Measurements from ENCODE around the gene ROR1.

The ROR1 gene

GRCh38 chr1:63845346-63845745, 71.5 kb downstream of the ROR1 start:
- no peak overlapping the region for H3K4me3 ChIP-seq (ENCODE audit: low read length)
- no peaks in the 10 kb centered on the region for H3K36me3 ChIP-seq (ENCODE audit: control insufficient read depth, low read depth, low read length)
- peaks cover 66% of the 10 kb centered on the region for H3K4me1 ChIP-seq (ENCODE audit: control insufficient read depth, low read depth, low read length)
- H3K27ac ChIP-seq (ENCODE audit: low read length) = no peak overlapping the region
- no peaks in the 10 kb centered on the region for H3K9me3 ChIP-seq (ENCODE audit: control insufficient read depth, low read depth, low read length)
- no peak overlapping the region for H3K9ac ChIP-seq (ENCODE audit: low read length)
- H3K27me3 ChIP-seq (ENCODE audit: control insufficient read depth, insufficient read depth, low read length) = no peaks in the 10 kb centered on the region

DNA sequence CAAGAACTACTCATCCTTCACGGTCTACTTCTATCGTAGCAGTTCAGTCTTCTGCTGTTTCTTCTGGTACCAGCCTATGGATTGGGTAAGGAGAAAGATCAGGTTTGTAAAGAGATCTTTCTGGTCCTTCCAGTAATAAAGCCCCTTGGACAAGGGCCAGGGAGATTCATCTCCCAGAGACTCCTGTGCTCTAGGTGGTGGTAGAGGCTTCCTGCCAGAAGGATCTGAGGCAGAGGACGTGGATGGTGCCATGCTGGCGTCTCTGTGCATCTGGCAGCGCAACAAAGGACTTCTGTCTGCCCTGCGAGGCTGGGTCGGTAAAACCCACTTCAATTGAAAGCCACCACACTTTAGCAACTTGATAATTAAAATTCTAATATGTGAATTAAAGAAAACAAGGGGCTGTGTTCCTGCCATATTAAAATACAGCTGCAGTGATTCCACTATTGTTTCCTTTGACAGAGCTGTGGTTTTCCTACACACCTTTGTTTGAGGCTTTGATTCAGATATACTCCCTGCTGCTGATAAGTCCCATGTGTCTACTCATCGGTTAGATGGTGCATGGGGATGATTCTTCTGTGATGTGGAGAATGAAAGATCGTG, 73.6 kb downstream of the ROR1 start:
- Histone ChIP-seq H3K4me3 (ENCODE audit: low read length) (no peak overlapping the region), H3K27me3 (ENCODE audit: control insufficient read depth, insufficient read depth, low read length) (no peaks in the 10 kb centered on the region), H3K9me3 (ENCODE audit: control insufficient read depth, low read depth, low read length) (no peaks in the 10 kb centered on the region), H3K27ac (ENCODE audit: low read length) (no peak overlapping the region), H3K9ac (ENCODE audit: low read length) (no peak overlapping the region), H3K36me3 (ENCODE audit: control insufficient read depth, low read depth, low read length) (no peaks in the 10 kb centered on the region), H3K4me1 (ENCODE audit: control insufficient read depth, low read depth, low read length) (peaks cover 55% of the 10 kb centered on the region)

- no peak overlapping the region for H3K27ac ChIP-seq (ENCODE audit: low read length)
- no peaks in the 10 kb centered on the region for H3K9me3 ChIP-seq (ENCODE audit: control insufficient read depth, low read depth, low read length)
- H3K9ac ChIP-seq (ENCODE audit: low read length) = no peak overlapping the region
- no peaks in the 10 kb centered on the region for H3K27me3 ChIP-seq (ENCODE audit: control insufficient read depth, insufficient read depth, low read length)
- H3K36me3 ChIP-seq (ENCODE audit: control insufficient read depth, low read depth, low read length) = no peaks in the 10 kb centered on the region
- H3K4me3 ChIP-seq (ENCODE audit: low read length) = no peak overlapping the region
- peaks cover 46% of the 10 kb centered on the region for H3K4me1 ChIP-seq (ENCODE audit: control insufficient read depth, low read depth, low read length)
These were observed 74.9 kb downstream of the ROR1 start for GRCh38 chr1:63848733-63849132.

DNA sequence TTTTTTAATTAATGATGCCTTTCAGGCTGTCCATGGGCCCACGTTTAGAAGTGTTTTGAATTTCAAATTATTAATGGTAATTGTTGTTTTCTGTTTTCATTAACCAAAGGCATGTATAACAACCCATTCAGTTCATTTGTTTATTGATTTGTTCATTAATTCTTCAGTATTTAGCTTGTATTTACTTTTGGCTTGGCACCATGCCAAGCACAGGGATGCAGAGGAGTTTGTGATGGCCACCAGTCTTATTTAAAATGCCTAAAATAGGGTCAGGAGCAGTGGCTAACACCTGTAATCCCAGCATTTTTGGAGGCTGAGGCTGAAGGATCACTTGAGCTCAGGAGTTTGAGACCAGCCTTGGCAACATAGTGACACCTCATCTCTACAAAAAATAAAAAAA, 75.3 kb downstream of the ROR1 start:
- Histone ChIP-seq H3K9ac (ENCODE audit: low read length) (no peak overlapping the region), H3K4me3 (ENCODE audit: low read length) (no peak overlapping the region), H3K36me3 (ENCODE audit: control insufficient read depth, low read depth, low read length) (no peaks in the 10 kb centered on the region), H3K27me3 (ENCODE audit: control insufficient read depth, insufficient read depth, low read length) (no peaks in the 10 kb centered on the region), H3K4me1 (ENCODE audit: control insufficient read depth, low read depth, low read length) (peaks cover 42% of the 10 kb centered on the region), H3K27ac (ENCODE audit: low read length) (no peak overlapping the region), H3K9me3 (ENCODE audit: control insufficient read depth, low read depth, low read length) (no peaks in the 10 kb centered on the region)

DNA sequence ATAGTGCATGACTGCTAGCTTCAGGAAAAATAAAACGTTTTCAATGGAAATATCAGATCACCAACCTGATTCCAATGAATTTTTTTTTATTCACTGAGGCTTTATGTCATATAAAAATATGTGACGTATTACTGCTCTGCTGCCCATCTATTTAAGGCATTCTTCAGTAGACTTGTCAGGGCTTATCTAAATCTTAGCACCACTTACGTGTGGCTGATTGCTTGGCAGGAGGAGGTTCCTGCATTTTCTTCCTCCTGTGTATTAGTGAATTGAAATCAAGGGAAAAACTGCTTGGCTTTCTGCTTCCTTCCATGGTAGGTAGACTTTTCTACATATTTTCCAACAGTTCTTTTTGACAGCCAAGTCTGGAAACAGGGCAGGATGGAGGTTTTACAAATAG, 80.3 kb downstream of the ROR1 start:
- no peak overlapping the region for H3K27ac ChIP-seq (ENCODE audit: low read length)
- no peak overlapping the region for H3K9ac ChIP-seq (ENCODE audit: low read length)
- peaks cover 33% of the 10 kb centered on the region for H3K4me1 ChIP-seq (ENCODE audit: control insufficient read depth, low read depth, low read length)

DNA sequence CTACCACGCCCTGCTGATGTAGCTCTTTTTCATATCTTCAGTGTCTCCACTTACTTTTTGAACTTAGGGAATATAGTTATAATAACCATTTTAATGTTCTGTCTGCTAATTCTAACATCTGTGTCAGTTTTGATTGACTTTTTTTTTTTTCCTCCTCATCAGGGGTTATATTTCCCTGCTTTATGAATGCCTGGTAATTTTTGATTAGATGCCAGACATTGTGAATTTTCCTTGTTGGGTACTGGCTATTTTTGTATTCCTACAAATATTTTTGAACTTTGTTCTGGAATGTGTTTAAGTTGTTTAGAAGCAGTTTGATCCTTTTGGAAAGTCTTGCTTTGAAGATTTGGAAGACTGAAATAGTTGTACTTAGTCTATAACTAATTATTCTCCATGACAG, 82.1 kb downstream of the ROR1 start:
- H3K27me3 ChIP-seq (ENCODE audit: control insufficient read depth, insufficient read depth, low read length) = no peaks in the 10 kb centered on the region
- H3K4me3 ChIP-seq (ENCODE audit: low read length) = no peak overlapping the region
- peaks cover 28% of the 10 kb centered on the region for H3K4me1 ChIP-seq (ENCODE audit: control insufficient read depth, low read depth, low read length)
- no peaks in the 10 kb centered on the region for H3K36me3 ChIP-seq (ENCODE audit: control insufficient read depth, low read depth, low read length)
- H3K9me3 ChIP-seq (ENCODE audit: control insufficient read depth, low read depth, low read length) = no peaks in the 10 kb centered on the region
- no peak overlapping the region for H3K27ac ChIP-seq (ENCODE audit: low read length)
- H3K9ac ChIP-seq (ENCODE audit: low read length) = no peak overlapping the region

More for the DNA sequence above, 80.3 kb downstream of the ROR1 start:
- H3K9me3 ChIP-seq (ENCODE audit: control insufficient read depth, low read depth, low read length) = no peaks in the 10 kb centered on the region
- no peaks in the 10 kb centered on the region for H3K27me3 ChIP-seq (ENCODE audit: control insufficient read depth, insufficient read depth, low read length)
- no peaks in the 10 kb centered on the region for H3K36me3 ChIP-seq (ENCODE audit: control insufficient read depth, low read depth, low read length)
- H3K4me3 ChIP-seq (ENCODE audit: low read length) = no peak overlapping the region

DNA sequence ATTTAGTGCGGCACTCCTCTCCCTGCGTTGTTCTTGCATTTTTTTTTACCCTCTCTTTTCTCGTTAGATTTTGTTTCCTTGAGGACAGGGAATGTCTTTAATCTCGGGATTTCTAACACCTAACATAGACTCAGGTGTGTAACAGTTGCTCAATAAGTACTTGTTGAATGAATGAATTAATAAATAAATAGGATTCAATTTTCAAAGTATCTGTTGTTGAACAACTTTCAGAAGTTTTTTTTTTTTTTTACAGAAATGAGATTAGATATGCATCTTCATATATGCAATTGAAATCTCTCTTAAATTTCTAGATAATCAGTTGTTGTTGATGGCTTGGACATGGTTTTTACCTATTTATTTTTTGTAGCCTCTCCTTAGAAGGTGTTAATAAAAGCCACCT, 83.1 kb downstream of the ROR1 start:
- no peaks in the 10 kb centered on the region for H3K27me3 ChIP-seq (ENCODE audit: control insufficient read depth, insufficient read depth, low read length)
- H3K36me3 ChIP-seq (ENCODE audit: control insufficient read depth, low read depth, low read length) = no peaks in the 10 kb centered on the region

GRCh38 chr1:63857478-63857877, 83.7 kb downstream of the ROR1 start:
- Histone ChIP-seq H3K27ac (ENCODE audit: low read length) (no peak overlapping the region), H3K9me3 (ENCODE audit: control insufficient read depth, low read depth, low read length) (no peaks in the 10 kb centered on the region), H3K9ac (ENCODE audit: low read length) (no peak overlapping the region), H3K4me1 (ENCODE audit: control insufficient read depth, low read depth, low read length) (peaks cover 25% of the 10 kb centered on the region), H3K4me3 (ENCODE audit: low read length) (no peak overlapping the region), H3K27me3 (ENCODE audit: control insufficient read depth, insufficient read depth, low read length) (no peaks in the 10 kb centered on the region), H3K36me3 (ENCODE audit: control insufficient read depth, low read depth, low read length) (no peaks in the 10 kb centered on the region)

More for the DNA sequence above, 83.1 kb downstream of the ROR1 start:
- no peak overlapping the region for H3K27ac ChIP-seq (ENCODE audit: low read length)
- H3K4me3 ChIP-seq (ENCODE audit: low read length) = no peak overlapping the region
- H3K4me1 ChIP-seq (ENCODE audit: control insufficient read depth, low read depth, low read length) = peaks cover 28% of the 10 kb centered on the region
- H3K9me3 ChIP-seq (ENCODE audit: control insufficient read depth, low read depth, low read length) = no peaks in the 10 kb centered on the region
- no peak overlapping the region for H3K9ac ChIP-seq (ENCODE audit: low read length)

GRCh38 chr1:63858153-63858552, 84.3 kb downstream of the ROR1 start:
- H3K4me1 ChIP-seq (ENCODE audit: control insufficient read depth, low read depth, low read length) = peaks cover 23% of the 10 kb centered on the region
- H3K36me3 ChIP-seq (ENCODE audit: control insufficient read depth, low read depth, low read length) = no peaks in the 10 kb centered on the region
- H3K4me3 ChIP-seq (ENCODE audit: low read length) = no peak overlapping the region
- no peak overlapping the region for H3K27ac ChIP-seq (ENCODE audit: low read length)
- no peaks in the 10 kb centered on the region for H3K9me3 ChIP-seq (ENCODE audit: control insufficient read depth, low read depth, low read length)
- H3K9ac ChIP-seq (ENCODE audit: low read length) = no peak overlapping the region
- no peaks in the 10 kb centered on the region for H3K27me3 ChIP-seq (ENCODE audit: control insufficient read depth, insufficient read depth, low read length)

GRCh38 chr1:63859480-63860275, 85.9 kb downstream of the ROR1 start:
- Histone ChIP-seq H3K27me3 (ENCODE audit: control insufficient read depth, insufficient read depth, low read length) (no peaks in the 10 kb centered on the region), H3K27ac (ENCODE audit: low read length) (no peak overlapping the region), H3K9me3 (ENCODE audit: control insufficient read depth, low read depth, low read length) (no peaks in the 10 kb centered on the region), H3K4me3 (ENCODE audit: low read length) (no peak overlapping the region), H3K9ac (ENCODE audit: low read length) (no peak overlapping the region), H3K4me1 (ENCODE audit: control insufficient read depth, low read depth, low read length) (peaks cover 31% of the 10 kb centered on the region), H3K36me3 (ENCODE audit: control insufficient read depth, low read depth, low read length) (no peaks in the 10 kb centered on the region)

DNA sequence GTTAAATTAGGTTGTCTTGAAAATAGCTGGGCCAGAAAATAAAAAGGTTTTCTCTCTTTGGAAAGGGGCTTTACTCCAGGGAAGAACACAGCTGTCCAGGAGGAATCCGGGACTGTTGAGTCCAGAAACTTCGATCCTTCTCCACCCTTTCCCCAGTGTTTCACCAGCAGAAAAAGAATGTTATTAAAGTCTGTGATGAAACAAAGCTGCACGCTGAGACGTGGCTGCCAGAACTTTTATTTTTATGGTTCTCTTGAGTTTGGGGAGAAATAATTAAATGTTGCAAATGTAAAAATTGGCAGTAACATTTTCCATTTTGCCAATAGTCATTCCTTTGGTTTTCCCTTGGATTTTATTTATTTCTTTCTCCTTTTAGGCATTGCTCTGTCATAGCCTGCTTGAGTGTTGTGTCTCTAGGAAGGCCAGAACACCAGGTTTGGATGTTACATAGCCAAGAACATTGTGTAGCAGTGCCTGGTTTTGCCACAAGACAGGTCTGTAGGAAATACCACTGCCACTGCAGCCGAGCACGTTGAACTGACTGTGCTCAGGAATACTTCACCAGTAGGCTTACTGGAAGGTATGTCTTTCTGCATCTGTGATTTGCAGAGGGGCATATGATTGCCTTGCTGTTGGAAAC, 87.4 kb downstream of the ROR1 start:
- Histone ChIP-seq H3K9me3 (ENCODE audit: control insufficient read depth, low read depth, low read length) (no peaks in the 10 kb centered on the region), H3K4me3 (ENCODE audit: low read length) (no peak overlapping the region), H3K36me3 (ENCODE audit: control insufficient read depth, low read depth, low read length) (no peaks in the 10 kb centered on the region), H3K9ac (ENCODE audit: low read length) (no peak overlapping the region), H3K4me1 (ENCODE audit: control insufficient read depth, low read depth, low read length) (peaks cover 30% of the 10 kb centered on the region), H3K27ac (ENCODE audit: low read length) (no peak overlapping the region), H3K27me3 (ENCODE audit: control insufficient read depth, insufficient read depth, low read length) (no peaks in the 10 kb centered on the region)

All from iPS-18a (cell line).